Neural cell (in vitro differentiated cells): ENCODE data around the gene IFIT1B.

Experiments
- EP300 ChIP-seq: fragments of 450-650 bp; conservative IDR thresholded peaks from 2 replicates; pipeline ENCODE4 v1.6.1; 2014; ENCODE audit warnings: antibody characterized with exemption, mild to moderate bottlenecking, moderate library complexity; ENCODE audit not compliant: poor library complexity, severe bottlenecking
- EZH2 ChIP-seq: fragments of 200-600, 300-800 bp; shearing (Covaris generic), sonication (generic); IDR thresholded peaks from 2 replicates; pipeline ENCODE4 v1.6.1; 2014; ENCODE audit warnings: antibody characterized with exemption, low read length, borderline replicate concordance, mild to moderate bottlenecking; ENCODE audit not compliant: insufficient read depth, poor library complexity, severe bottlenecking
- POLR2AphosphoS5 ChIP-seq: IDR thresholded peaks from 2 replicates; pipeline ENCODE4 v1.6.1; 2012
- RAD21 ChIP-seq: fragments of 450-650 bp; conservative IDR thresholded peaks from 2 replicates; pipeline ENCODE4 v1.6.1; 2014; ENCODE audit warnings: antibody characterized with exemption, mild to moderate bottlenecking, moderate library complexity
- TAF1 ChIP-seq: IDR thresholded peaks from 2 replicates; pipeline ENCODE4 v1.6.1; 2012; ENCODE audit warnings: low read depth
- TF ChIP-seq, protein P1 (sequence below): fragments of 450-650 bp; IDR thresholded peaks from 2 replicates; pipeline ENCODE4 v1.5.1; 2014; ENCODE audit warnings: antibody characterized with exemption, mild to moderate bottlenecking, moderate library complexity; ENCODE audit not compliant: poor library complexity, severe bottlenecking
- TF ChIP-seq, protein P2 (sequence below): IDR thresholded peaks from 2 replicates; pipeline ENCODE4 v1.6.1; 2012; ENCODE audit warnings: borderline replicate concordance

DNA sequence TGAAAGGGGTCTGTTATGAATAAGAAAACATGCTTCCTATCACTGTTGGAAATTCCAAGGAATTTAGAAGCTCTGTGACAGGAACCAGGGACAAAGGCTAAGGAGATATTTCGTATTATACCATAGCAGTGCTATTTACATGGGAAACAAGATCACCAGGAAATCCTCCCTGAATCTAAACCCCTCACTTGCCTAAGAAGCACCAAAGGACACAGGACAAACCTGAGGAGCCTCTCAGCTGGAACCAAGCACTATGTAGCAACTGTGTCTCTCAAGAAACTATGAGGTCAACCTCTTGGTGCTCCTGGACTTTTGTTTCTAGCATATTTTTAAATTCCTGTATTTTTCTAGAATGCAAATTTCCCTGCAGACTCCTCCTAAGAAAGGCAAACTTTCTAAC is 20.8 kb upstream of the IFIT1B start:
- TF ChIP-seq, protein P1, sequence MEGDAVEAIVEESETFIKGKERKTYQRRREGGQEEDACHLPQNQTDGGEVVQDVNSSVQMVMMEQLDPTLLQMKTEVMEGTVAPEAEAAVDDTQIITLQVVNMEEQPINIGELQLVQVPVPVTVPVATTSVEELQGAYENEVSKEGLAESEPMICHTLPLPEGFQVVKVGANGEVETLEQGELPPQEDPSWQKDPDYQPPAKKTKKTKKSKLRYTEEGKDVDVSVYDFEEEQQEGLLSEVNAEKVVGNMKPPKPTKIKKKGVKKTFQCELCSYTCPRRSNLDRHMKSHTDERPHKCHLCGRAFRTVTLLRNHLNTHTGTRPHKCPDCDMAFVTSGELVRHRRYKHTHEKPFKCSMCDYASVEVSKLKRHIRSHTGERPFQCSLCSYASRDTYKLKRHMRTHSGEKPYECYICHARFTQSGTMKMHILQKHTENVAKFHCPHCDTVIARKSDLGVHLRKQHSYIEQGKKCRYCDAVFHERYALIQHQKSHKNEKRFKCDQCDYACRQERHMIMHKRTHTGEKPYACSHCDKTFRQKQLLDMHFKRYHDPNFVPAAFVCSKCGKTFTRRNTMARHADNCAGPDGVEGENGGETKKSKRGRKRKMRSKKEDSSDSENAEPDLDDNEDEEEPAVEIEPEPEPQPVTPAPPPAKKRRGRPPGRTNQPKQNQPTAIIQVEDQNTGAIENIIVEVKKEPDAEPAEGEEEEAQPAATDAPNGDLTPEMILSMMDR = no peak
- TF ChIP-seq RAD21 (no peak), POLR2AphosphoS5 (no peak), TAF1 (no peak), EZH2 (no peak), EP300 (no peak)
- TF ChIP-seq, protein P2, sequence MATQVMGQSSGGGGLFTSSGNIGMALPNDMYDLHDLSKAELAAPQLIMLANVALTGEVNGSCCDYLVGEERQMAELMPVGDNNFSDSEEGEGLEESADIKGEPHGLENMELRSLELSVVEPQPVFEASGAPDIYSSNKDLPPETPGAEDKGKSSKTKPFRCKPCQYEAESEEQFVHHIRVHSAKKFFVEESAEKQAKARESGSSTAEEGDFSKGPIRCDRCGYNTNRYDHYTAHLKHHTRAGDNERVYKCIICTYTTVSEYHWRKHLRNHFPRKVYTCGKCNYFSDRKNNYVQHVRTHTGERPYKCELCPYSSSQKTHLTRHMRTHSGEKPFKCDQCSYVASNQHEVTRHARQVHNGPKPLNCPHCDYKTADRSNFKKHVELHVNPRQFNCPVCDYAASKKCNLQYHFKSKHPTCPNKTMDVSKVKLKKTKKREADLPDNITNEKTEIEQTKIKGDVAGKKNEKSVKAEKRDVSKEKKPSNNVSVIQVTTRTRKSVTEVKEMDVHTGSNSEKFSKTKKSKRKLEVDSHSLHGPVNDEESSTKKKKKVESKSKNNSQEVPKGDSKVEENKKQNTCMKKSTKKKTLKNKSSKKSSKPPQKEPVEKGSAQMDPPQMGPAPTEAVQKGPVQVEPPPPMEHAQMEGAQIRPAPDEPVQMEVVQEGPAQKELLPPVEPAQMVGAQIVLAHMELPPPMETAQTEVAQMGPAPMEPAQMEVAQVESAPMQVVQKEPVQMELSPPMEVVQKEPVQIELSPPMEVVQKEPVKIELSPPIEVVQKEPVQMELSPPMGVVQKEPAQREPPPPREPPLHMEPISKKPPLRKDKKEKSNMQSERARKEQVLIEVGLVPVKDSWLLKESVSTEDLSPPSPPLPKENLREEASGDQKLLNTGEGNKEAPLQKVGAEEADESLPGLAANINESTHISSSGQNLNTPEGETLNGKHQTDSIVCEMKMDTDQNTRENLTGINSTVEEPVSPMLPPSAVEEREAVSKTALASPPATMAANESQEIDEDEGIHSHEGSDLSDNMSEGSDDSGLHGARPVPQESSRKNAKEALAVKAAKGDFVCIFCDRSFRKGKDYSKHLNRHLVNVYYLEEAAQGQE = no peak
